PFSK-1 (cell line): ENCODE measurements around the gene MYLIP. TPM values are rescaled to one million over a fixed set of nuclear protein-coding genes. Genes with fewer than 3 reads are reported as not detected.
A peak's percentile ranks its signal among the peaks of the same experiment; 100 is the strongest.

Experiments used
- FOXP2 ChIP-seq: optimal IDR thresholded peaks from 2 replicates; pipeline ENCODE3; 2011; ENCODE audit warnings: borderline replicate concordance, control low read depth, inconsistent platforms; ENCODE audit not compliant: insufficient read depth; ENCODE audit errors: extremely low read length, extremely low read depth
- POLR2AphosphoS5 ChIP-seq: IDR thresholded peaks from 2 replicates; pipeline ENCODE4 v1.6.1; 2012; ENCODE audit warnings: low read depth, mild to moderate bottlenecking, control low read depth, low read length, moderate library complexity
- REST ChIP-seq, 2 experiments: IDR thresholded peaks; 2 replicates each; pipeline versions ENCODE4 v1.6.1 to v1.8.0; 2011 to 2012; ENCODE audit warnings: low read depth in 2 of 2, low read length in 2 of 2, control low read depth in 1 of 2, inconsistent platforms in 1 of 2, mild to moderate bottlenecking in 1 of 2, moderate library complexity in 1 of 2; ENCODE audit not compliant: insufficient read depth in 1 of 2
- SIN3A ChIP-seq: IDR thresholded peaks from 2 replicates; pipeline ENCODE4 v1.6.1; 2012; ENCODE audit warnings: mild to moderate bottlenecking, low read length, moderate library complexity, borderline replicate concordance; ENCODE audit not compliant: insufficient read depth
- TAF1 ChIP-seq: IDR thresholded peaks from 2 replicates; pipeline ENCODE4 v1.6.1; 2012; ENCODE audit warnings: low read length, control low read depth, borderline replicate concordance; ENCODE audit not compliant: insufficient read depth
- polyA plus RNA-seq: library from polyadenylated mRNA; unstranded; fragments of >200 nt; gene quantifications from one replicate; pipeline ENCODE4 v1.2.1, GENCODE V29; 2012; ENCODE audit warnings: low read depth, missing spikeins; ENCODE audit not compliant: insufficient read length

MYLIP gene
- 26.3 TPM for polyA plus RNA-seq

- TF ChIP-seq POLR2AphosphoS5 (peak; percentile 99), FOXP2 (no peak), TAF1 (peak; percentile 100), SIN3A (peak; percentile 91; the same call in 1 of the 2 replicates), REST (IDR thresholded peaks at IDR 0.05; ENCODE audit: insufficient read depth in 1 of 2, low read depth in 2 of 2, low read length in 2 of 2) (peak; percentile 60 to 77; a peak in 3 of 4 replicates)
These were observed at the start of gene MYLIP for GRCh38 chr6:16128759-16129622. TSS of gene MYLIP (plus strand) at chr6:16129086. CDS start at chr6:16129323, 237 bp downstream.

GRCh38 chr6:16079354-16079753 is 49.5 kb upstream of the MYLIP start:
- TF ChIP-seq REST (IDR thresholded peaks at IDR 0.05; ENCODE audit: insufficient read depth in 1 of 2, low read depth in 2 of 2, low read length in 2 of 2) = no peak
- no peak for TF ChIP-seq SIN3A
- no peak for TF ChIP-seq TAF1
- no peak for TF ChIP-seq POLR2AphosphoS5
- TF ChIP-seq FOXP2 = no peak

DNA sequence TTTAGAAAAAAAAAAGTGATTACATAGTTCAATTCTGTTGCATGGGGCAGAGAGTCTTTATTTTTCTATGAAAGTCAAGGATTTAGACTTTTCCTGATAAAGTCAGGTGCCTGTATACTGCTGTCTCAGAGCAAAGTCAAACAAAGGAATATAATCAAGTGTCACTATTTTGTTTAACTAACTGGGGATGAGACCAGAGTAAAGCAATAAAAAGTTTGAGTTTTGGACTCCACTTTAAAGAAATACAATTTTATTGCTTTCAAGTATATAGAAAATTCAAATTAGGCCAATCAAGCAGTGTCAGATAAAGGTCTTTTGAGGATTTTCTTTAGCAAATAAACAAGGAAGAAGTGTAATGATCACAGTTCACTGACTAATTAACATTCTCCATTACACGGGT is 48.7 kb upstream of the MYLIP start:
- TF ChIP-seq SIN3A (no peak), TAF1 (no peak), REST (IDR thresholded peaks at IDR 0.05; ENCODE audit: insufficient read depth in 1 of 2, low read depth in 2 of 2, low read length in 2 of 2) (no peak), POLR2AphosphoS5 (no peak), FOXP2 (no peak)

DNA sequence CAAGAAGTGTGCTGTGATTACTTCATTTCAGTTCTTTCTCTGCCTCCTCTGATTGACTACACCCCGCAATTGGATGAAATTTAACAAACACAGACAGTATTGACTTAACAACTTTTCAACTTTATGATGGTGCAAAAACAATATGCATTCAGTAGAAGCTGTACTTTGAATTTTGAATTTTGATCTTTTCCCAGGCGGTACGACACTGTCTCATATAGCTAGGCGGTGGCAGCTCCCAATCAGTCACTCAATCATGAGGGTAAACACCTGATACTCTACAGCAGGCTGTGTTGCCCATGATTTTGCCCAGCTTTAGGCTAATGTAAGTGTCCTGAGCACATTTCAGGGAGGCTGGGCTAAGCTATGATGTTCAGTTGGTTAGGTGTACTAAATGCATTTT is 47.6 kb upstream of the MYLIP start:
- TF ChIP-seq SIN3A (no peak), REST (IDR thresholded peaks at IDR 0.05; ENCODE audit: insufficient read depth in 1 of 2, low read depth in 2 of 2, low read length in 2 of 2) (no peak), TAF1 (no peak), POLR2AphosphoS5 (no peak), FOXP2 (no peak)
